ENCODE measurements around the gene CMTM8. TPM values are rescaled to one million over a fixed set of nuclear protein-coding genes. Genes with fewer than 3 reads are reported as not detected.

The CMTM8 gene
- polyA plus RNA-seq, 2 of the 4 experiments (the other 2 are of a cell fraction) = 8.4 to 15.6 TPM

- CTCF ChIA-PET = no interaction called here
- DNase-seq (ENCODE audit: low read depth in 1 of 2, low spot score in 1 of 2) (peak; percentile 14 to 22), FAIRE-seq (no peak)
These were observed 154.2 kb downstream of the CMTM8 start for GRCh38 chr3:32392536-32393302.

GRCh38 chr3:32395496-32395895 lies 157.0 kb downstream of the CMTM8 start:
- H3K4me3 ChIP-seq = no peak overlapping the region
- H3K9me3 ChIP-seq = no peaks in the 10 kb centered on the region
- 84% methylated on average over 2 of the region's 2 CpGs for WGBS (ENCODE audit: missing lambda C conversion rate)
- ChIA-PET POLR2A (no interaction called here), CTCF (interaction anchor here (0.7 to 4.6 kb wide), 6 partner anchors 9 to 891 kb away, joined by 3 to 33 read pairs (median 6); no protein-coding TSS in a partner anchor)
- FAIRE-seq (no peak), DNase-seq (ENCODE audit: low read depth in 1 of 2, low spot score in 1 of 2) (no peak), ATAC-seq (no peak)
- H3K4me2 ChIP-seq = no peak overlapping the region
- peaks cover 5% of the 10 kb centered on the region; the same call in 1 of the 3 replicates for H3K4me1 ChIP-seq
- TF ChIP-seq ZFP36 (IDR thresholded peaks at IDR 0.05; ENCODE audit: borderline replicate concordance, partially characterized antibody) (no peak), HDAC2 (IDR thresholded peaks at IDR 0.05) (no peak), USF2 (IDR thresholded peaks at IDR 0.05) (no peak), NFE2L2 (conservative IDR thresholded peaks at IDR 0.05; ENCODE audit: low read length) (no peak), EHMT2 (IDR thresholded peaks at IDR 0.05; ENCODE audit: low read depth) (no peak), HMGXB4 (CRISPR knock-in tag; IDR thresholded peaks at IDR 0.05; ENCODE audit: borderline replicate concordance) (no peak), ELK1 (IDR thresholded peaks at IDR 0.05; ENCODE audit: low read depth, low read length) (no peak), ATOH8 (CRISPR knock-in tag; IDR thresholded peaks at IDR 0.05; ENCODE audit: low read depth) (no peak), GATA3 (IDR thresholded peaks at IDR 0.05; ENCODE audit: borderline replicate concordance) (no peak)
- H3K27ac ChIP-seq = no peak overlapping the region

More at GRCh38 chr3:32392536-32393302, 154.2 kb downstream of the CMTM8 start:
- peak overlapping the region; percentile 97 for H3K4me2 ChIP-seq
- POLR2A ChIA-PET = interaction anchor here (1.4 kb wide), 1 partner anchor 77 kb away, joined by 3 read pairs; no protein-coding TSS in a partner anchor
- no peaks in the 10 kb centered on the region for H3K9me3 ChIP-seq
- peak overlapping the region; percentile 87 to 91 for H3K27ac ChIP-seq
- WGBS (ENCODE audit: missing lambda C conversion rate) = 36% methylated on average over 18 of the region's 18 CpGs
- peak; percentile 51 to 68; a peak in 5 of 6 replicates for ATAC-seq
- TF ChIP-seq FOSB (CRISPR knock-in tag; IDR thresholded peaks at IDR 0.05) = no peak
- peak; percentile 20; the same call in 1 of the 2 replicates for TF ChIP-seq MAX (IDR thresholded peaks at IDR 0.05)
- H3K4me3 ChIP-seq = peak overlapping the region; percentile 88
- peaks cover 5% of the 10 kb centered on the region; the same call in 1 of the 3 replicates for H3K4me1 ChIP-seq

- ChIA-PET CTCF (interaction anchor here (0.7 to 4.6 kb wide), 8 partner anchors 11 to 221 kb away, joined by 3 to 33 read pairs (median 3); no protein-coding TSS in a partner anchor), POLR2A (no interaction called here)
- DNase-seq (ENCODE audit: low read depth in 1 of 2, low spot score in 1 of 2) = no peak
- Histone ChIP-seq H3K4me3 (no peak overlapping the region), H3K4me2 (no peak overlapping the region), H3K27ac (no peak overlapping the region), H3K4me1 (peaks cover 15% of the 10 kb centered on the region; the same call in 2 of the 3 replicates), H3K9me3 (no peaks in the 10 kb centered on the region)
- no peak for ATAC-seq
- FAIRE-seq = no peak
- WGBS (ENCODE audit: missing lambda C conversion rate) = 49% methylated on average over 2 of the region's 2 CpGs
- no peak for TF ChIP-seq CHD2 (IDR thresholded peaks at IDR 0.05; ENCODE audit: low read length, partially characterized antibody)
- TF ChIP-seq BHLHE40 (IDR thresholded peaks at IDR 0.05; ENCODE audit: low read depth, low read length) = no peak
- no peak for TF ChIP-seq ELK1 (IDR thresholded peaks at IDR 0.05; ENCODE audit: low read depth, low read length)
- TF ChIP-seq MAFK (IDR thresholded peaks at IDR 0.05; ENCODE audit: partially characterized antibody) = no peak
- TF ChIP-seq KDM1A (IDR thresholded peaks at IDR 0.05; ENCODE audit: low read depth) = no peak
- no peak for TF ChIP-seq ZSCAN20 (CRISPR knock-in tag; IDR thresholded peaks at IDR 0.05)
These were observed 159.5 kb downstream of the CMTM8 start for GRCh38 chr3:32397941-32398340.

Measured in A549 (cell line).